HEK293T (cell line): ENCODE results near the gene PPP6R2.

Source experiments
- BHLHE40 ChIP-seq: fragments of 450-650 bp; IDR thresholded peaks from 2 replicates; pipeline ENCODE4 v1.6.1; 2016; ENCODE audit warnings: mild to moderate bottlenecking, moderate library complexity, borderline replicate concordance
- ELF4 ChIP-seq: fragments of 450-650 bp; IDR thresholded peaks from 2 replicates; pipeline ENCODE4 v1.6.1; 2017; ENCODE audit warnings: antibody characterized with exemption
- FOXA1 ChIP-seq: fragments of 450-650 bp; IDR thresholded peaks from 2 replicates; pipeline ENCODE4 v1.6.1; 2016; ENCODE audit warnings: mild to moderate bottlenecking
- FOXK2 ChIP-seq: fragments of 450-650 bp; IDR thresholded peaks from 2 replicates; pipeline ENCODE4 v1.6.1; 2016; ENCODE audit warnings: mild to moderate bottlenecking
- FOXM1 ChIP-seq: fragments of 450-650 bp; IDR thresholded peaks from 2 replicates; pipeline ENCODE4 v1.6.1; 2017; ENCODE audit warnings: mild to moderate bottlenecking, borderline replicate concordance
- NFRKB ChIP-seq: fragments of 450-650 bp; IDR thresholded peaks from 2 replicates; pipeline ENCODE4 v1.6.1; 2016; ENCODE audit warnings: mild to moderate bottlenecking, moderate library complexity
- PKNOX1 ChIP-seq: fragments of 450-650 bp; IDR thresholded peaks from 2 replicates; pipeline ENCODE4 v1.6.1; 2016
- SP1 ChIP-seq: fragments of 450-650 bp; IDR thresholded peaks from 2 replicates; pipeline ENCODE4 v1.6.1; 2017
- SUZ12 ChIP-seq: fragments of 450-650 bp; IDR thresholded peaks from 2 replicates; pipeline ENCODE4 v1.6.1; 2016; ENCODE audit warnings: mild to moderate bottlenecking

GRCh38 chr22:50310031-50310722 lies 33.0 kb upstream of the PPP6R2 start:
- TF ChIP-seq SUZ12 (no peak), PKNOX1 (no peak), ELF4 (no peak), SP1 (no peak), FOXK2 (no peak), FOXA1 (no peak), NFRKB (no peak), FOXM1 (no peak), BHLHE40 (no peak)
